SU-DHL-6 (cell line): ENCODE results near the gene MGP.

ENCODE experiments used
- H2AFZ ChIP-seq: fragments of 200-600 bp; sonication (generic); 2 replicates; pipeline ENCODE4 v1.6.1; 2014; ENCODE audit warnings: low read depth, mild to moderate bottlenecking, moderate library complexity, mixed read lengths, antibody characterized with exemption, low read length; ENCODE audit not compliant: severe bottlenecking
- H3F3A ChIP-seq: fragments of 200-600 bp; shearing (Covaris generic); 2 replicates; pipeline ENCODE4 v1.6.0; 2016; ENCODE audit warnings: antibody characterized with exemption, mild to moderate bottlenecking; ENCODE audit not compliant: insufficient read depth
- H3K27ac ChIP-seq: fragments of 200-600 bp; sonication (generic); 2 replicates; pipeline ENCODE4 v1.5.1; 2016; ENCODE audit warnings: low read depth, mild to moderate bottlenecking, low read length, moderate library complexity, mixed read lengths
- H3K27me3 ChIP-seq: fragments of 200-600 bp; sonication (generic), shearing (Covaris generic); 2 replicates; pipeline ENCODE4 v1.6.0; 2014; ENCODE audit warnings: mild to moderate bottlenecking, low read length
- H3K36me3 ChIP-seq: fragments of 200-600 bp; sonication (generic); 2 replicates; pipeline ENCODE4 v1.6.1; 2014; ENCODE audit warnings: mild to moderate bottlenecking, low read length, mixed read lengths
- H3K4me2 ChIP-seq: fragments of 300-600, 200-600 bp; shearing (Covaris generic), sonication (generic); 2 replicates; pipeline ENCODE4 v1.6.0; 2014; ENCODE audit warnings: low read length, low read depth, mild to moderate bottlenecking; ENCODE audit not compliant: poor library complexity, severe bottlenecking
- H3K4me3 ChIP-seq: fragments of 200-600 bp; sonication (generic); 2 replicates; pipeline ENCODE4 v1.5.1; 2014; ENCODE audit warnings: antibody characterized with exemption, low read length, mild to moderate bottlenecking, mixed read lengths; ENCODE audit not compliant: insufficient read depth, poor library complexity, severe bottlenecking
- H3K79me2 ChIP-seq: fragments of 200-600 bp; sonication (generic); 2 replicates; pipeline ENCODE4 v1.6.1; 2014; ENCODE audit warnings: mild to moderate bottlenecking, low read length, moderate library complexity; ENCODE audit not compliant: insufficient read depth
- H3K9ac ChIP-seq: fragments of 200-600 bp; sonication (generic); 2 replicates; pipeline ENCODE4 v1.7.0; 2014; ENCODE audit warnings: mild to moderate bottlenecking, low read length
- H3K9me2 ChIP-seq: fragments of 200-600 bp; sonication (generic); replicated peaks from 2 replicates; pipeline ENCODE4 v1.6.1; 2014; ENCODE audit warnings: low read length; ENCODE audit not compliant: insufficient read depth
- H3K9me3 ChIP-seq: fragments of 200-600 bp; sonication (generic); 2 replicates; pipeline ENCODE4 v1.6.1; 2014; ENCODE audit warnings: low read length, mixed read lengths; ENCODE audit not compliant: insufficient read depth
- H4K20me1 ChIP-seq: fragments of 200-600 bp; sonication (generic); 2 replicates; pipeline ENCODE4 v1.6.1; 2014; ENCODE audit warnings: low read depth, mild to moderate bottlenecking, antibody characterized with exemption, low read length, moderate library complexity, mixed read lengths
- CTCF ChIP-seq: fragments of 200-600 bp; sonication (generic); IDR thresholded peaks from one replicate; pipeline ENCODE4 v1.5.1; 2017; ENCODE audit warnings: antibody characterized with exemption, mild to moderate bottlenecking, low read length, moderate library complexity; ENCODE audit not compliant: insufficient read depth, poor library complexity, severe bottlenecking
- EZH2phosphoT487 ChIP-seq: fragments of 200-600 bp; sonication (generic), shearing (Covaris generic); conservative IDR thresholded peaks from 2 replicates; pipeline ENCODE4 v1.6.1; 2018; ENCODE audit warnings: mild to moderate bottlenecking, antibody characterized with exemption, low read length, moderate library complexity, mixed read lengths

Gene MGP

GRCh38 chr12:14836336-14837210 lies 49.1 kb downstream of the MGP start:
- H2AFZ ChIP-seq = no peak overlapping the region
- TF ChIP-seq CTCF = no peak
- no peak for TF ChIP-seq EZH2phosphoT487
- H3K9me2 ChIP-seq = no peaks in the 10 kb centered on the region
- no peaks in the 10 kb centered on the region for H3K27me3 ChIP-seq
- no peak overlapping the region for H3K27ac ChIP-seq
- no peaks in the 10 kb centered on the region for H3F3A ChIP-seq
- no peak overlapping the region for H3K4me3 ChIP-seq
- H4K20me1 ChIP-seq = no peaks in the 10 kb centered on the region
- no peaks in the 10 kb centered on the region for H3K79me2 ChIP-seq
- no peaks in the 10 kb centered on the region for H3K36me3 ChIP-seq
- H3K9me3 ChIP-seq = no peaks in the 10 kb centered on the region
- H3K4me2 ChIP-seq = no peak overlapping the region
- H3K9ac ChIP-seq = no peak overlapping the region

DNA sequence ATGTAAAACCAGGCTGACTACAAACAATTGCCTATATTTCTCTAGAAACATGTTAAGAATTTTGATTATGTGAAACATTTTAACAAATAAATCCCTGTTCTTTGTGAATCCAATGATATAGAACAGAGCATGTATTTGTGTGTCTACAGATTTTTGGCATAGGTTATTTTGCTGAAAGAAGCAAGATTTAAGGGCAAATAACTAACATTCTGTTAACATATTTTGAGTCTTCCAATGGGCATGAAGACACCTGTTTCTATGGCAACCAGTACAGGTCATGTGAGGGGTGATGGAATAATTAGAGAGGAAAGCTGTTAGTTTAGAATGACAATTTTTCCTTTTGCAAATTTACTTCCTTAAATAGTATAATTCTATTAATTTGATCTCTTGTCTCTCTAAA lies 51.1 kb downstream of the MGP start:
- Histone ChIP-seq H3K27ac (no peak overlapping the region), H3K9me3 (no peaks in the 10 kb centered on the region), H3K4me3 (no peak overlapping the region), H3F3A (no peaks in the 10 kb centered on the region), H3K79me2 (no peaks in the 10 kb centered on the region), H3K4me2 (no peak overlapping the region), H3K9ac (no peak overlapping the region), H3K36me3 (no peaks in the 10 kb centered on the region), H3K9me2 (no peaks in the 10 kb centered on the region), H3K27me3 (no peaks in the 10 kb centered on the region), H4K20me1 (no peaks in the 10 kb centered on the region), H2AFZ (no peak overlapping the region)
- TF ChIP-seq EZH2phosphoT487 = no peak
- no peak for TF ChIP-seq CTCF

- Histone ChIP-seq H3K9ac (no peak overlapping the region), H2AFZ (no peak overlapping the region), H3K9me2 (no peaks in the 10 kb centered on the region), H3K27ac (no peak overlapping the region), H3K36me3 (no peaks in the 10 kb centered on the region), H3F3A (no peaks in the 10 kb centered on the region), H3K27me3 (no peaks in the 10 kb centered on the region), H3K79me2 (no peaks in the 10 kb centered on the region), H3K9me3 (no peaks in the 10 kb centered on the region), H3K4me3 (no peak overlapping the region), H3K4me2 (no peak overlapping the region), H4K20me1 (no peaks in the 10 kb centered on the region)
- no peak for TF ChIP-seq CTCF
- TF ChIP-seq EZH2phosphoT487 = no peak
Observed at GRCh38 chr12:14833952-14834351, 51.7 kb downstream of the MGP start.
